AG08395 (cell line): ENCODE data around the gene PTPRU.
A peak's percentile ranks its signal among the peaks of the same experiment; 100 is the strongest.

Experiments
- DNase-seq: peaks from one replicate; pipeline ENCODE4 v3.0.0; 2012; ENCODE audit warnings: mixed read lengths, low spot score

Gene PTPRU

GRCh38 chr1:29267321-29268070 is 31.2 kb downstream of the PTPRU start:
- no peak for DNase-seq

- no peak for DNase-seq
Observed at GRCh38 chr1:29269382-29269781, 33.1 kb downstream of the PTPRU start.

- no peak for DNase-seq
Observed at GRCh38 chr1:29270929-29271521, 34.7 kb downstream of the PTPRU start.

GRCh38 chr1:29271724-29272123 is 35.4 kb downstream of the PTPRU start:
- DNase-seq, result peak; percentile 89

GRCh38 chr1:29272147-29272907 is 36.0 kb downstream of the PTPRU start:
- DNase-seq, result no peak

- DNase-seq, result no peak
Observed at GRCh38 chr1:29275435-29275834, 39.1 kb downstream of the PTPRU start.

- no peak for DNase-seq
Observed at GRCh38 chr1:29278124-29278523, 41.8 kb downstream of the PTPRU start.

GRCh38 chr1:29279406-29279805 is 43.1 kb downstream of the PTPRU start:
- no peak for DNase-seq

GRCh38 chr1:29279951-29280391 is 43.6 kb downstream of the PTPRU start:
- DNase-seq, result no peak

- peak; percentile 52 for DNase-seq
Observed at GRCh38 chr1:29280409-29281131, 44.2 kb downstream of the PTPRU start.

GRCh38 chr1:29281571-29281970 is 45.2 kb downstream of the PTPRU start:
- no peak for DNase-seq

- DNase-seq, result no peak
Observed at GRCh38 chr1:29282135-29282923, 46.0 kb downstream of the PTPRU start.

GRCh38 chr1:29282924-29283803 is 46.8 kb downstream of the PTPRU start:
- DNase-seq, result peak; percentile 53

- no peak for DNase-seq
Observed at GRCh38 chr1:29283804-29284195, 47.5 kb downstream of the PTPRU start.

- no peak for DNase-seq
Observed at GRCh38 chr1:29284286-29284960, 48.1 kb downstream of the PTPRU start.

- no peak for DNase-seq
Observed at GRCh38 chr1:29284961-29285560, 48.7 kb downstream of the PTPRU start.

- no peak for DNase-seq
Observed at GRCh38 chr1:29285771-29286170, 49.4 kb downstream of the PTPRU start.

- no peak for DNase-seq
Observed at GRCh38 chr1:29286194-29286767, 50.0 kb downstream of the PTPRU start.

- DNase-seq, result no peak
Observed at GRCh38 chr1:29289493-29289892, 53.2 kb downstream of the PTPRU start.
